GM12878 (cell line): ENCODE data around the gene MAGI1. TPM values are rescaled to one million over a fixed set of nuclear protein-coding genes. Genes with fewer than 3 reads are reported as not detected.

Experiments
- ATAC-seq: fragments of 200-7000 bp; cut with Tn5 transposase; 3 replicates; pipeline ENCODE4 v1.9.1; 2020; ENCODE audit warnings: mild to moderate bottlenecking, moderate library complexity
- BruUV-seq: library from RNA; stranded (reverse); fragments of 400-500 nt; replicated peaks from 2 replicates; lab custom pipeline; 2021; lab: Mats Ljungman, UMichigan
- CTCF ChIA-PET: fragments of 300-600 bp; sonication (Branson Sonifier 250); formaldehyde crosslinking; extraction: SDS; loops from one replicate; lab custom pipeline; 2021; ENCODE audit warnings: inconsistent platforms; lab: Yijun Ruan, JAX
- POLR2A ChIA-PET: fragments of 350-600 bp; formaldehyde crosslinking; extraction: SDS; loops from one replicate; lab custom pipeline; 2021; ENCODE audit warnings: inconsistent platforms; lab: Charles Lee
- RAD21 ChIA-PET: fragments of 300-600 bp; sonication (Branson Sonifier 250); formaldehyde crosslinking; loops from one replicate; lab custom pipeline; 2023; ENCODE audit warnings: antibody characterized with exemption; ENCODE audit not compliant: unreplicated experiment; lab: Charles Lee
- SMC1A ChIA-PET: fragments of 300-600 bp; sonication (Branson Sonifier 250); formaldehyde crosslinking; loops from one replicate; lab custom pipeline; 2023; ENCODE audit not compliant: unreplicated experiment, uncharacterized antibody; lab: Charles Lee
- DNase-seq: peaks from one replicate; pipeline ENCODE4 v3.0.0-alpha.2; 2011; ENCODE audit warnings: low read depth, low spot score
- FAIRE-seq: peaks from 3 replicates; lab custom pipeline; 2011; peaks lifted over from hg19 to GRCh38; lab: Jason Lieb, UNC
- H2AFZ ChIP-seq: 2 replicates; pipeline ENCODE4 v1.6.0; 2011; ENCODE audit warnings: low read depth, low read length, control low read depth; ENCODE audit not compliant: control insufficient read depth
- H3K27ac ChIP-seq: 2 replicates; pipeline ENCODE4 v1.5.1; 2011; ENCODE audit warnings: control low read depth; ENCODE audit not compliant: control insufficient read depth, insufficient read depth
- H3K27me3 ChIP-seq, 2 experiments: replicated peaks in 1 of 2; 2 replicates each; pipeline versions ENCODE4 v1.6.0 to v1.6.1; 2011; ENCODE audit warnings: low read length in 1 of 2; ENCODE audit not compliant: control insufficient read depth in 2 of 2, insufficient read depth in 2 of 2
- H3K36me3 ChIP-seq, 2 experiments: 2 replicates each; pipeline ENCODE4 v1.5.1; 2011; ENCODE audit warnings: low read length in 1 of 2; ENCODE audit not compliant: control insufficient read depth in 2 of 2, insufficient read depth in 2 of 2
- H3K4me1 ChIP-seq: 2 replicates; pipeline ENCODE4 v1.6.1; 2011; ENCODE audit warnings: mild to moderate bottlenecking, low read length, moderate library complexity, mixed read lengths; ENCODE audit not compliant: control insufficient read depth, insufficient read depth
- H3K4me2 ChIP-seq: 2 replicates; pipeline ENCODE4 v1.6.0; 2011; ENCODE audit warnings: control low read depth; ENCODE audit not compliant: control insufficient read depth, insufficient read depth
- H3K4me3 ChIP-seq: fragments of 200-600 bp; sonication (generic); 2 replicates; pipeline ENCODE4 v1.5.1; 2016
- H3K79me2 ChIP-seq: 2 replicates; pipeline ENCODE4 v1.6.0; 2011; ENCODE audit warnings: low read length; ENCODE audit not compliant: control insufficient read depth, insufficient read depth
- H3K9ac ChIP-seq: 2 replicates; pipeline ENCODE4 v1.8.0; 2011; ENCODE audit warnings: low read length, control low read depth, mixed read lengths; ENCODE audit not compliant: control insufficient read depth, insufficient read depth
- H3K9me3 ChIP-seq: replicated peaks from 3 replicates; pipeline ENCODE4 v1.5.1; 2011; ENCODE audit warnings: mild to moderate bottlenecking, low read length; ENCODE audit not compliant: control insufficient read depth, insufficient read depth
- H4K20me1 ChIP-seq: 2 replicates; pipeline ENCODE4 v1.6.0; 2011; ENCODE audit not compliant: control insufficient read depth, insufficient read depth
- CBX3 ChIP-seq: fragments of 200-600 bp; sonication (generic); IDR thresholded peaks from 2 replicates; pipeline ENCODE4 v1.6.1; 2016; ENCODE audit warnings: low read depth, borderline replicate concordance
- IKZF2 ChIP-seq, 2 experiments: fragments of 450-650 bp; IDR thresholded peaks; 2 replicates each; pipeline ENCODE4 v1.6.1; 2017; ENCODE audit warnings: mild to moderate bottlenecking in 2 of 2, moderate library complexity in 2 of 2
- JUND ChIP-seq: IDR thresholded peaks from 2 replicates; pipeline ENCODE4 v1.6.1; 2012; ENCODE audit warnings: low read depth, mild to moderate bottlenecking, low read length, improper control_type of control experiment, moderate library complexity
- KDM1A ChIP-seq: fragments of 200-600 bp; sonication (generic); IDR thresholded peaks from 2 replicates; pipeline ENCODE4 v1.6.1; 2016; ENCODE audit warnings: borderline replicate concordance
- MXI1 ChIP-seq: fragments of 150-350 bp; IDR thresholded peaks from 2 replicates; pipeline ENCODE4 v1.6.1; 2011; ENCODE audit warnings: low read depth, mild to moderate bottlenecking, inconsistent platforms, low read length, improper control_type of control experiment
- NFYA ChIP-seq: IDR thresholded peaks from 2 replicates; pipeline ENCODE4 v1.6.1; 2011; ENCODE audit warnings: low read depth, mild to moderate bottlenecking, low read length, improper control_type of control experiment, borderline replicate concordance
- RAD51 ChIP-seq: fragments of 450-650 bp; IDR thresholded peaks from 2 replicates; pipeline ENCODE4 v1.6.1; 2016; ENCODE audit warnings: moderate library complexity, mild to moderate bottlenecking, inconsistent platforms
- SMC3 ChIP-seq: IDR thresholded peaks from 2 replicates; pipeline ENCODE4 v1.6.1; 2011; ENCODE audit warnings: low read length, improper control_type of control experiment, borderline replicate concordance
- WGBS: methylation state at CpG from one replicate; pipeline ENCODE4 v1.1.6; 2016; ENCODE audit warnings: low lambda C conversion rate; ENCODE audit not compliant: insufficient replicate concordance, insufficient coverage; ENCODE audit errors: missing lambda C conversion rate; 5-methylcytosine and 5-hydroxymethylcytosine counted together
- in situ Hi-C: fragments of 300-500 bp; cut with MboI; formaldehyde crosslinking; loops from 9 replicates; pipeline ENCODE4 v1.14.3; 2018; ENCODE audit warnings: mixed read lengths
- intact Hi-C: fragments of 100-400 bp; cut with micrococcal nuclease; formaldehyde crosslinking; loops from one replicate; pipeline ENCODE4 v1.14.2; 2022; ENCODE audit not compliant: unreplicated experiment
- polyA plus RNA-seq, 11 experiments: library from polyadenylated mRNA; depleted of rRNA in 4 of 11; unstranded in 6 of 11; stranded (reverse) in 5 of 11; fragments of >200 nt; fragmentation: Nextera tagmentation in 4 of 11; fragmentation: Illumina TruSeq in 1 of 11; extraction: Ambion mirVana in 4 of 11; extraction: Trizol in 1 of 11; gene quantifications; 1 replicate in 1 of 11; 2 replicates in 10 of 11; pipeline versions ENCODE4 v1.2.1 to v1.2.3, GENCODE V29; 2011 to 2016; ENCODE audit warnings: inconsistent platforms in 2 of 11, missing spikeins in 2 of 11, low read depth in 1 of 11
- total RNA-seq, 4 experiments: library from RNA; depleted of rRNA in 3 of 4; stranded (reverse); fragments of >200 nt in 3 of 4; fragmentation: Illumina TruSeq in 1 of 4; extraction: Trizol in 1 of 4; gene quantifications; 2 replicates each; pipeline versions ENCODE4 v1.2.1 to v1.2.3, GENCODE V29; 2013 to 2021

Gene MAGI1
- total and polyA plus RNA-seq, 10 of the 15 experiments (the other 5 are each of a cell fraction or from before 2014, with no cell fraction given), result 0.02 to 3.3 (median 0.29) TPM; not detected in 1

GRCh38 chr3:65672061-65672460 lies 366.7 kb downstream of the MAGI1 start:
- BruUV-seq, result no TSS peak
- in situ Hi-C loops, result loop anchor here (5.0 kb wide), 1 partner anchor 1140 kb away; no protein-coding TSS in a partner anchor
- Histone ChIP-seq H2AFZ (no peak overlapping the region), H3K36me3 (no peaks in the 10 kb centered on the region), H3K27me3 (no peaks in the 10 kb centered on the region), H3K9ac (no peak overlapping the region), H3K9me3 (no peaks in the 10 kb centered on the region), H3K4me2 (no peak overlapping the region)
- RAD21 ChIA-PET, result no interaction called here
- FAIRE-seq (no peak), ATAC-seq (no peak)
- WGBS, result 0% methylated on average over 1 of the region's 1 CpG
- CTCF ChIA-PET, result interaction anchor here (1.2 to 4.4 kb wide), 3 partner anchors 11 to 1153 kb away, joined by 3 to 29 read pairs (median 19); no protein-coding TSS in a partner anchor
- no peak for TF ChIP-seq JUND
- TF ChIP-seq CBX3, result no peak
- no peak for TF ChIP-seq IKZF2 (IDR thresholded peaks at IDR 0.05)
- no peak for TF ChIP-seq SMC3
- no peak for TF ChIP-seq NFYA
- TF ChIP-seq KDM1A, result no peak
- TF ChIP-seq MXI1, result no peak
- no peak for TF ChIP-seq RAD51
- TF ChIP-seq, all 136 proteins: peak for 0
- Histone ChIP-seq H3K4me1 (no peaks in the 10 kb centered on the region), H4K20me1 (no peaks in the 10 kb centered on the region), H3K79me2 (no peaks in the 10 kb centered on the region), H3K27ac (no peak overlapping the region), H3K4me3 (no peak overlapping the region)
- DNase-seq, result no peak
- POLR2A ChIA-PET, result no interaction called here
- intact Hi-C loops, result loop anchor here (2.0 kb wide), 1 partner anchor 329 kb away; no protein-coding TSS in a partner anchor
- SMC1A ChIA-PET, result interaction anchor here (1.5 kb wide), 1 partner anchor 259 kb away, joined by 3 read pairs; no protein-coding TSS in a partner anchor
